Spinal cord (tissue), 10 donors: ENCODE results near the gene TEAD4. TPM values are rescaled to one million over a fixed set of nuclear protein-coding genes. Genes with fewer than 3 reads are reported as not detected.

Experiments used
- DNase-seq, 6 donors: peaks; one replicate each; pipeline versions ENCODE4 v3.0.0 to v3.0.0-alpha.2; 2013 to 2015; ENCODE audit warnings: low spot score in 6 of 6, low read depth in 4 of 6
- H3K27ac ChIP-seq: one replicate; pipeline ENCODE4 v1.5.1; 2013; ENCODE audit warnings: low read depth, low read length, control low read depth
- H3K27me3 ChIP-seq: one replicate; pipeline ENCODE4 v1.6.1; 2013; ENCODE audit warnings: low read length; ENCODE audit not compliant: control insufficient read depth, insufficient read depth
- H3K36me3 ChIP-seq: one replicate; pipeline ENCODE4 v1.6.1; 2013; ENCODE audit warnings: low read length; ENCODE audit not compliant: control insufficient read depth, insufficient read depth
- H3K4me1 ChIP-seq: one replicate; pipeline ENCODE4 v1.6.1; 2013; ENCODE audit warnings: low read length; ENCODE audit not compliant: control insufficient read depth, insufficient read depth
- H3K4me3 ChIP-seq: one replicate; pipeline ENCODE4 v1.5.1; 2013; ENCODE audit warnings: low read depth, low read length, control low read depth
- H3K9me3 ChIP-seq: one replicate; pipeline ENCODE4 v1.6.1; 2013; ENCODE audit warnings: low read length; ENCODE audit not compliant: control insufficient read depth, insufficient read depth
- whole genome bisulfite sequencing: methylation state at CpG from one replicate; pipeline ENCODE4 v1.1.5; 2013; ENCODE audit warnings: missing lambda C conversion rate; ENCODE audit not compliant: insufficient coverage; 5-methylcytosine and 5-hydroxymethylcytosine counted together
- polyA plus RNA-seq, 2 donors: library from polyadenylated mRNA; unstranded; fragments of 120-200 nt; gene quantifications; one replicate each; pipeline ENCODE4 v1.2.1, GENCODE V29; 2013; ENCODE audit not compliant: insufficient read length in 2 of 2
- total RNA-seq, 2 donors: library from RNA; depleted of rRNA in 1 of 2; stranded (reverse); fragments of 120-200 nt in 1 of 2; fragments of >200 nt in 1 of 2; gene quantifications; one replicate each; pipeline versions ENCODE4 v1.2.3 to v1.2.4, GENCODE V29; 2013 to 2014
- donor health status: healthy.

TEAD4 gene
- total and polyA plus RNA-seq, 4 donors, result 0.99 to 2.8 (median 2.3) TPM

DNA sequence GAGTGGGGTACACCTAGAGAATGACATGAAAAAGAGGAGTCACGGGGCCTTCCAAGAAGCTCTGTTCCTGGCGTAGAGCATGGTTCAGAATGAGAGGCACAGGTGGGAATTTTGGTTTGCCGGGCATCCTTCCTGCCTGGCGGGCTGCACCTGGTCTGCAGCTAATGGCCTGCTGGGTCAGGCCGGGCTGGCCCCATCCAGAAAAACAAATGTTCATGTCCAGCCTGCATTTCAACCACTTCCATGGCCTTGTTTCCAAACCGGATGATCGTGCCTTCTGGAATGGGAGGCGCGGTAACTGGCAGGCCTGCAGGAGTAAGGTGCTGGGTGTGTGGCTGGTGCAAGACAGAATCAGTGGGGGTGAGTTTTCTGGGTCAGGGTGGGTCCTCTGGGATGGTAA, 14.4 kb downstream of the TEAD4 start:
- no peaks in the 10 kb centered on the region for H3K36me3 ChIP-seq
- no peak overlapping the region for H3K4me3 ChIP-seq
- no peak overlapping the region for H3K27ac ChIP-seq
- DNase-seq, result no peak
- H3K4me1 ChIP-seq, result no peaks in the 10 kb centered on the region
- no peaks in the 10 kb centered on the region for H3K9me3 ChIP-seq
- no peaks in the 10 kb centered on the region for H3K27me3 ChIP-seq
- 94% methylated on average over 9 of the region's 9 CpGs for WGBS

DNA sequence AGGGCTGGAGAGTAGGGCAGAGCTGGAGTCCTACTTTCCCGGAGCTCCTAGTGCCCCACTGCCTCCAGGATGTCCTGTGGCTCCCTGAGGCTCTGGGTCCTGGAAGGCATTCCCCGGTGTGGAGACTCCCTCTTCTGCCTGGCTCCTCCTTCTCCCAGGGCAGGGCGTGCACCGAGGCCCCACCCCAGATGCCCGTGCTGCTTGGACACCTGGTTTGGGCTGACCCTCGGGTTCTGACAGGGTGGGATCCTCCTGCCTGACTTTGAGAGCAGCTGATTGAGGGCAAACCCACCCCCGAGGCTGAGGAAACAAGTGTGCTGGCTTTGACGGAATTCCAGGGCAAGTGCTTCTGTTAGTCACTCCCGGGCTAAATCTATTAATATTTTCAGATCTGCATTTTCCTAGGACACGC, 15.4 kb downstream of the TEAD4 start:
- H3K27me3 ChIP-seq, result no peaks in the 10 kb centered on the region
- DNase-seq, result no peak
- no peak overlapping the region for H3K4me3 ChIP-seq
- H3K9me3 ChIP-seq, result no peaks in the 10 kb centered on the region
- no peak overlapping the region for H3K27ac ChIP-seq
- no peaks in the 10 kb centered on the region for H3K36me3 ChIP-seq
- no peaks in the 10 kb centered on the region for H3K4me1 ChIP-seq
- WGBS, result 51% methylated on average over 6 of the region's 10 CpGs

DNA sequence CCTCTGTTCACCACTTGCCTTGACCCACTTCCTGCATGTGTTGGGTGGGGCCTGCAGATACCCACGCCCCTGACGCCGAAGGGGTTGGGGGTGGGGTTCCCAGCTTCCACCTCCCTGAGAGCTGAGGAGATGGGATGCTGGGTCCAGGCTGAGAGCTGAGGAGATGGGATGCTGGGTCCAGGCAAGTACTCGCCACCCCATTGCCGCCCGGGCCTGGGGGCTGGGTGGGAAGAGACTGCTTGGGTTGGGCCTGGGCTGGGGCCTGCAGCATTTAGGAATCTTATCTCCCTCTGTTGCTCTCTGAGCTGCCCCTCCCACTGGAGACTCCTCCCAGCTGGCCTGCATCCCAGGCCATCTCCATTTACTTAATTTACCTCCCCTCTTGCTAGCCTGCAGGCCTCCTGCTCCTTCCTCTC, 17.4 kb downstream of the TEAD4 start:
- Histone ChIP-seq H3K4me1 (no peaks in the 10 kb centered on the region), H3K27ac (no peak overlapping the region), H3K27me3 (no peaks in the 10 kb centered on the region), H3K36me3 (no peaks in the 10 kb centered on the region), H3K9me3 (no peaks in the 10 kb centered on the region), H3K4me3 (no peak overlapping the region)
- no peak for DNase-seq
- 80% methylated on average over 1 of the region's 6 CpGs for WGBS

DNA sequence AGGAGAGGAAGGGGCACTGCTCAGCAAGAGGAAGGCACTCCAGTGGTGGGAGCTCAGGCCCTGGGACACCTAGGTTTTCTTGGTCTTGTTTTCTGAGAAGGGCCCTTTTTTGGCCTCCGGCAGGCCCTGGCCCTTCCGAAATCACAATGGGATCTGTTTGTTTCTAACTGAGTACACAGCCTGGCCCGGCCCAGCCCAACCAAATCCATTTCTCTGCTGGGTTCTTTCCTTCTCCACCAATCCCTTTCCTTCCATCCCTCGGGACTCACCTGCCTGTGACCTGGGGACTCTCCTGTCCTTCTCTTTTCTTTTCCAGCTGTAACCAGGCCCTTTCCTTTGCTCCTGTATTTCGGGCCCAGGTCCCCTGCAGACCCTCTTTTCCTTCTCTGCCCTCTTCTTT, 18.6 kb downstream of the TEAD4 start:
- no peaks in the 10 kb centered on the region for H3K4me1 ChIP-seq
- H3K9me3 ChIP-seq, result no peaks in the 10 kb centered on the region
- no peak for DNase-seq
- H3K4me3 ChIP-seq, result no peak overlapping the region
- WGBS, result 88% methylated on average over 4 of the region's 5 CpGs
- H3K27me3 ChIP-seq, result no peaks in the 10 kb centered on the region
- no peaks in the 10 kb centered on the region for H3K36me3 ChIP-seq
- H3K27ac ChIP-seq, result no peak overlapping the region

DNA sequence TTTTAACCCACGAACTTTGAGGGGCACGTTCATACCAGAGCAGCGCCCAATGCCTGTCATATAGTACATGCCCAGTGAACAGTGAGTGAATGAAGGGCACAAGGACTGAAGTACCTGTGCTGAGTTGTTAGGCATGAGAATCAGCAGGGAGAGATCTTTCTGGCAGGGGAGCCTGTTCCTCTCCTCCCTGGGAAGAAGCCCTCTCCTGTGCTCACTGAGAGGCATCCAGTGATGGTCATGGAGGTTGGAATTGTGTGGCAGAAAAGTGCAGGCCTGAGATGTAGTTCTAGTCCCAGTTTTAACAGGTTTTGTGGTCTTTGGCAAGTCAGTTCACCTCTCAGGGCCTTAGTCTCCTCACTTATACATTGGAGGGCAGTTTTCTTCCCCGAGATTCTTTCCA, 20.6 kb downstream of the TEAD4 start:
- Histone ChIP-seq H3K4me1 (no peaks in the 10 kb centered on the region), H3K9me3 (no peaks in the 10 kb centered on the region), H3K36me3 (no peaks in the 10 kb centered on the region), H3K27ac (no peak overlapping the region), H3K4me3 (no peak overlapping the region), H3K27me3 (no peaks in the 10 kb centered on the region)
- 94% methylated on average over 2 of the region's 4 CpGs for WGBS
- DNase-seq, result no peak

DNA sequence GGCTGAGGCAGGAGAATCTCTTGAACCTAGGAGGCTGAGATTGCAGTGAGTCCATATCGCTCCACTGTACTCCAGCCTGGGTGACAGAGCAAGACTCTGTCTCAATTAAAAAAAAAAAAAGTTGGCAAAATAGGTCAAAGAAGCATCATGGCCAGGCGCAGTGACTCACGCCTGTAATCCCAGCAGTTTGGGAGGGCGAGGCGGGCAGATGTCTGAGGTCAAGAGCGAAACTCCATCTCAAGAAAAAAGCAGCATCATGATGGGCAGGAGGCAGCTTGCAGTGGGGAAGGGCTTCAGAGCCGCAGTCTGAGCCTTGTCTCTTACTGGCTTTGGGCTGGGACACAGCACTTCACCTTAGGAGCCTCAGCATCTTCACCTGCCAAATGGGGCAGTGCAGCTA, 21.4 kb downstream of the TEAD4 start:
- H3K27ac ChIP-seq, result no peak overlapping the region
- DNase-seq, result no peak
- no peaks in the 10 kb centered on the region for H3K4me1 ChIP-seq
- H3K4me3 ChIP-seq, result no peak overlapping the region
- WGBS, result 83% methylated on average over 7 of the region's 7 CpGs
- no peaks in the 10 kb centered on the region for H3K27me3 ChIP-seq
- no peaks in the 10 kb centered on the region for H3K36me3 ChIP-seq
- no peaks in the 10 kb centered on the region for H3K9me3 ChIP-seq

DNA sequence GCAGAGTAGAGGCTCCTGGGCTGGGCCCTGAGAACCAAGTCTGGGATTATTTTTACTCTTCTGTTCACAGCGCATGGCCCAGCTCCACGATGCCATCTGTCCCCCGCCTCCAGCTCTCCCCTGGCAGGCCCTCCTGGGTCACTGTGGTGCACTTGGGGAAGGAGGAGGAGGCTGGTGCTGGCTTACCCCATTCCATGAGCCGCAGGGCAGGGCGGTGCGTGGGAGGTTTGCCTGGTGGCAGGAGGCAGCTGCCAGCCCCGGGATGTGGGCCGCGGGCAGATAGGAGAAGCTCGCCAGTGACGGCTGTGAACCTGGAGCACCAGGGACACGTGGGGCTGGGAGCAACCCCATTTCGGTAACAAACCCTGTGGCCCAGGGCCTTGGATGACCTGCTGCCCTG, 23.2 kb downstream of the TEAD4 start:
- 87% methylated on average over 12 of the region's 13 CpGs for WGBS
- no peaks in the 10 kb centered on the region for H3K9me3 ChIP-seq
- no peak overlapping the region for H3K27ac ChIP-seq
- no peaks in the 10 kb centered on the region for H3K27me3 ChIP-seq
- H3K4me3 ChIP-seq, result no peak overlapping the region
- no peak for DNase-seq
- H3K4me1 ChIP-seq, result no peaks in the 10 kb centered on the region
- no peaks in the 10 kb centered on the region for H3K36me3 ChIP-seq

DNA sequence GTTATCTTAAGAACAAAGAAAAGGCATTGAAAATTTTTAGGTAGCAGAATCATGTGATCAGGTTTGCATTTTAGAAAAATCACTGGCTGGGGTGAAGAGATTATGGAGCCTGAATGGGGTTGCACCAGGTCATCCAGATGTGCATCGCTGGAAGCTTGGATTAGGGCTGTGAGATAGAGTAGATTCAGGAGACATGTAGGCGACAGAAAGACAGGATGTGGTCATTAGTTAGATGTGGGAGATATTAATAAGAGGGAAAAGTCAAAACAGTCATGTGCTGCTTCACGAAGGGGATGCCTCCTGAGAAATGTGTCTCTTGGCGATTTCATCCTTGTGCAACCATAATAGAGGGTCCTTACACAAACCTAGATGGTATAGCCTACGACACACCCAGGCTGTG, 25.1 kb downstream of the TEAD4 start:
- WGBS, result 95% methylated on average over 3 of the region's 5 CpGs
- no peak for DNase-seq
- Histone ChIP-seq H3K36me3 (no peaks in the 10 kb centered on the region), H3K4me3 (no peak overlapping the region), H3K27ac (no peak overlapping the region), H3K4me1 (no peaks in the 10 kb centered on the region), H3K27me3 (no peaks in the 10 kb centered on the region), H3K9me3 (no peaks in the 10 kb centered on the region)

DNA sequence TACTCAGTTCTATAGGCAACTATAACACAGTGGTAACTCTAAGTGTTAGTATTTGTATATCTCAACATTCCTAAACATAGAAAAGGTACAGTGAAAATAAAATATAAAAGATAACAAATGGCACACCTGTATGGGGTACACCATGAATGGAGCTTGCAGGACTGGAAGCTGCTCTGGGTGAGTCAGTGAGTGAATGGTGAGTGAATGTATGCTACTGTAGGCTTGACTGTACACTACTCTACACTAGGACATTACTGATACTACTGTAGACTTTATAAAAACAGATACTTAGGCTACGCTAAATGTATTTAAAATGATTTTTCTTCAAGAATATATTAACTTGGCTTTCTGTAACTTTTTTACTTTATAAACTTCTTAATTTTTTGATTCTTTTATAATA, 25.5 kb downstream of the TEAD4 start:
- Histone ChIP-seq H3K27ac (no peak overlapping the region), H3K4me1 (no peaks in the 10 kb centered on the region), H3K36me3 (no peaks in the 10 kb centered on the region), H3K27me3 (no peaks in the 10 kb centered on the region), H3K9me3 (no peaks in the 10 kb centered on the region), H3K4me3 (no peak overlapping the region)
- no CpG with 5 or more reads among the region's 1 CpG for WGBS
- no peak for DNase-seq

DNA sequence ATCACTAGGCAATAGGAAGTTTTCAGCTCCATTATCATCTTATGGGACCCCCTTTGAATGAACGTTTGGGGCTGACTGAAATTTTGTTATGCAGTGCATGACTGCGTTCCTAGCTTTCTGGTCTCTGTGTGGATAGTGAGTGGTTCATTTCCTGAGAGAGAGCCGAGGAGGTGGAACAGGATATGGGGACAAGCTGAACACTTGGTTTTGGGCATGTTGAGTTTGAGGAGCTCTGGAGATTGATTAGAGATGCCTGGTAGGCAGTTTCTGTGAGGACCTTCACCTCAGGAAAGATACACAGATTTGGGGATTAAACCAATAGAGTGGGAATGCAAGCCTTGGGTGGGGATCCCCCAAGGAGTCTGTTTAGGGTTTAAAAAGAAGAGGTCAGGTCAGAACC, 27.7 kb downstream of the TEAD4 start:
- Histone ChIP-seq H3K36me3 (no peaks in the 10 kb centered on the region), H3K9me3 (no peaks in the 10 kb centered on the region), H3K27ac (no peak overlapping the region), H3K4me1 (no peaks in the 10 kb centered on the region), H3K4me3 (no peak overlapping the region), H3K27me3 (no peaks in the 10 kb centered on the region)
- no peak for DNase-seq
- 83% methylated on average over 3 of the region's 3 CpGs for WGBS
